Stimulated activated CD8-positive, alpha-beta memory T cell treated with anti-CD3 and anti-CD28 coated beads, Interleukin-7, amount 100 ng/mL, for 24 hours (primary cell): ENCODE data around the gene ARVCF.

ENCODE experiments used
- DNase-seq: peaks from one replicate; pipeline ENCODE4 v3.0.0-alpha.2; 2020; ENCODE audit warnings: low read depth

The ARVCF gene

GRCh38 chr22:20052309-20053259 is 36.0 kb upstream of the ARVCF start:
- DNase-seq: no peak

- DNase-seq: no peak
These were observed 35.3 kb upstream of the ARVCF start for GRCh38 chr22:20051927-20052308.

GRCh38 chr22:20046730-20047129 is 30.1 kb upstream of the ARVCF start:
- DNase-seq: no peak

GRCh38 chr22:20044495-20045151 is 28.0 kb upstream of the ARVCF start:
- no peak for DNase-seq

GRCh38 chr22:20043997-20044342 is 27.3 kb upstream of the ARVCF start:
- no peak for DNase-seq

- no peak for DNase-seq
These were observed 26.7 kb upstream of the ARVCF start for GRCh38 chr22:20043057-20043996.

GRCh38 chr22:20040327-20041200 is 23.9 kb upstream of the ARVCF start:
- no peak for DNase-seq

GRCh38 chr22:20039683-20040325 is 23.2 kb upstream of the ARVCF start:
- no peak for DNase-seq

GRCh38 chr22:20038574-20038973 is 22.0 kb upstream of the ARVCF start:
- no peak for DNase-seq

- no peak for DNase-seq
These were observed 20.8 kb upstream of the ARVCF start for GRCh38 chr22:20037419-20037818.

- DNase-seq: no peak
These were observed 20.1 kb upstream of the ARVCF start for GRCh38 chr22:20036535-20037392.

GRCh38 chr22:20036084-20036482 is 19.5 kb upstream of the ARVCF start:
- DNase-seq: no peak

GRCh38 chr22:20035375-20036083 is 18.9 kb upstream of the ARVCF start:
- no peak for DNase-seq

- no peak for DNase-seq
These were observed 17.5 kb upstream of the ARVCF start for GRCh38 chr22:20034143-20034542.

- no peak for DNase-seq
These were observed 16.6 kb upstream of the ARVCF start for GRCh38 chr22:20033045-20033706.

GRCh38 chr22:20032407-20032991 is 15.9 kb upstream of the ARVCF start:
- no peak for DNase-seq

- DNase-seq: no peak
These were observed 15.2 kb upstream of the ARVCF start for GRCh38 chr22:20031732-20032406.
